HG02798 (cell line): ENCODE results near the gene BCO2.
"Not testable (repeated sequence)": the region's sequence is repeated elsewhere in the genome, so short reads cannot be mapped to it uniquely, and the experiment has no call there.

Experiments used
- ATAC-seq: cut with Tn5 transposase; IDR thresholded peaks from one replicate; pipeline ENCODE4 v1.9.1; 2021; ENCODE audit warnings: mild to moderate bottlenecking; ENCODE audit not compliant: unreplicated experiment, poor library complexity

Gene BCO2

GRCh38 chr11:112165049-112165448 lies 10.3 kb upstream of the BCO2 start:
- ATAC-seq: no peak

- ATAC-seq: no peak
Observed at GRCh38 chr11:112166562-112166961, 8.8 kb upstream of the BCO2 start.

- no peak for ATAC-seq
Observed at GRCh38 chr11:112167145-112167544, 8.2 kb upstream of the BCO2 start, which contains the start of gene TEX12. TEX12 (plus strand) TSS chr11:112167372; CDS start chr11:112169269, 1,897 bp downstream.

GRCh38 chr11:112172362-112172994 lies 2.8 kb upstream of the BCO2 start:
- ATAC-seq: no peak

GRCh38 chr11:112173152-112173551 lies 2.2 kb upstream of the BCO2 start:
- ATAC-seq: no peak

- no peak for ATAC-seq
Observed at GRCh38 chr11:112175599-112175952, 264 bp downstream of the BCO2 start.

GRCh38 chr11:112176077-112176476 lies 765 bp downstream of the BCO2 start:
- ATAC-seq: no peak

GRCh38 chr11:112177589-112177988 lies 2.3 kb downstream of the BCO2 start:
- ATAC-seq: no peak

GRCh38 chr11:112178428-112178827 lies 3.1 kb downstream of the BCO2 start:
- ATAC-seq: no peak

GRCh38 chr11:112178936-112179335 lies 3.6 kb downstream of the BCO2 start:
- ATAC-seq: no peak

GRCh38 chr11:112179601-112180000 lies 4.3 kb downstream of the BCO2 start:
- ATAC-seq: peak; percentile 76

- ATAC-seq: no peak
Observed at GRCh38 chr11:112182867-112183266, 7.6 kb downstream of the BCO2 start.

GRCh38 chr11:112185883-112186282 lies 10.6 kb downstream of the BCO2 start:
- ATAC-seq: no peak

- ATAC-seq: no peak
Observed at GRCh38 chr11:112186304-112186703, 11.0 kb downstream of the BCO2 start.

- not testable (repeated sequence) for ATAC-seq
Observed at GRCh38 chr11:112195113-112195512, 19.8 kb downstream of the BCO2 start.

GRCh38 chr11:112195951-112196351 lies 20.6 kb downstream of the BCO2 start:
- no peak for ATAC-seq

- no peak for ATAC-seq
Observed at GRCh38 chr11:112196519-112197087, 21.3 kb downstream of the BCO2 start.

- not testable (repeated sequence) for ATAC-seq
Observed at GRCh38 chr11:112199101-112199500, 23.8 kb downstream of the BCO2 start.

- ATAC-seq: no peak
Observed at GRCh38 chr11:112200252-112200651, 24.9 kb downstream of the BCO2 start.

- no peak for ATAC-seq
Observed at GRCh38 chr11:112206071-112206470, 30.8 kb downstream of the BCO2 start.

- no peak for ATAC-seq
Observed at GRCh38 chr11:112210890-112211289, 35.6 kb downstream of the BCO2 start.

GRCh38 chr11:112211536-112211935 lies 36.2 kb downstream of the BCO2 start:
- ATAC-seq: no peak
